HG02970 (cell line): Measurements from ENCODE around the gene UBD.

Experiments
- ATAC-seq: cut with Tn5 transposase; IDR thresholded peaks from one replicate; pipeline ENCODE4 v1.9.1; 2021; ENCODE audit warnings: mild to moderate bottlenecking, moderate library complexity, moderate number of reproducible peaks; ENCODE audit not compliant: unreplicated experiment, low FRiP score

UBD gene

GRCh38 chr6:29524444-29525310 lies 34.9 kb downstream of the UBD start:
- no peak for ATAC-seq

- ATAC-seq: no peak
Measured at GRCh38 chr6:29524044-29524443, 35.5 kb downstream of the UBD start.

GRCh38 chr6:29522227-29522626 lies 37.3 kb downstream of the UBD start:
- ATAC-seq: no peak

- no peak for ATAC-seq
Measured at GRCh38 chr6:29521006-29521680, 38.4 kb downstream of the UBD start.

- ATAC-seq: no peak
Measured at GRCh38 chr6:29520232-29520631, 39.3 kb downstream of the UBD start.

- ATAC-seq: no peak
Measured at GRCh38 chr6:29519291-29520010, 40.1 kb downstream of the UBD start.

- no peak for ATAC-seq
Measured at GRCh38 chr6:29517728-29518440, 41.6 kb downstream of the UBD start.

GRCh38 chr6:29517245-29517644 lies 42.3 kb downstream of the UBD start:
- no peak for ATAC-seq

GRCh38 chr6:29516108-29516507 lies 43.4 kb downstream of the UBD start:
- no peak for ATAC-seq

- no peak for ATAC-seq
Measured at GRCh38 chr6:29510746-29511300, 48.7 kb downstream of the UBD start.

GRCh38 chr6:29510202-29510601 lies 49.3 kb downstream of the UBD start:
- no peak for ATAC-seq

GRCh38 chr6:29509711-29510110 lies 49.8 kb downstream of the UBD start:
- no peak for ATAC-seq

- no peak for ATAC-seq
Measured at GRCh38 chr6:29509239-29509638, 50.3 kb downstream of the UBD start.

GRCh38 chr6:29507319-29507718 lies 52.2 kb downstream of the UBD start:
- no peak for ATAC-seq

GRCh38 chr6:29506446-29507067 lies 53.0 kb downstream of the UBD start:
- ATAC-seq: no peak

GRCh38 chr6:29505808-29506207 lies 53.7 kb downstream of the UBD start:
- ATAC-seq: no peak
